Lung (tissue), 16 donors: ENCODE results near the gene ASTL. TPM values are rescaled to one million over a fixed set of nuclear protein-coding genes. Genes with fewer than 3 reads are reported as not detected.
A peak's percentile ranks its signal among the peaks of the same experiment; 100 is the strongest.

Source experiments
- ATAC-seq: fragments of 200-7000 bp; cut with Tn5 transposase; one replicate; pipeline ENCODE4 v1.9.1; 2020; ENCODE audit warnings: moderate number of reproducible peaks; ENCODE audit not compliant: insufficient read depth, low FRiP score
- DNase-seq, 3 donors: peaks; one replicate each; pipeline ENCODE4 v3.0.0-alpha.2; 2013 to 2017
- H3K27ac ChIP-seq, 2 donors: one replicate each; pipeline ENCODE4 v1.5.1; 2013; ENCODE audit warnings: mild to moderate bottlenecking in 2 of 2, moderate library complexity in 2 of 2, control low read depth in 1 of 2, inconsistent platforms in 1 of 2, low read depth in 1 of 2, low read length in 1 of 2
- H3K27me3 ChIP-seq, 3 donors: one replicate each; pipeline ENCODE4 v1.5.1; 2013; ENCODE audit warnings: low read length in 2 of 3; ENCODE audit not compliant: control insufficient read depth in 3 of 3, insufficient read depth in 3 of 3
- H3K36me3 ChIP-seq, 4 donors: one replicate each; pipeline ENCODE4 v1.5.1; 2013; ENCODE audit warnings: low read length in 4 of 4, mild to moderate bottlenecking in 1 of 4, moderate library complexity in 1 of 4; ENCODE audit not compliant: control insufficient read depth in 4 of 4, insufficient read depth in 4 of 4
- H3K4me1 ChIP-seq, 5 donors: one replicate each; pipeline ENCODE4 v1.5.1; 2013; ENCODE audit warnings: low read length in 5 of 5, mild to moderate bottlenecking in 2 of 5, moderate library complexity in 1 of 5; ENCODE audit not compliant: control insufficient read depth in 5 of 5, insufficient read depth in 5 of 5
- H3K4me3 ChIP-seq: one replicate; pipeline ENCODE4 v1.5.1; 2013; ENCODE audit warnings: mild to moderate bottlenecking, control low read depth, moderate library complexity
- H3K9ac ChIP-seq, 2 donors: one replicate each; pipeline ENCODE4 v1.5.1; 2013; ENCODE audit warnings: low read length in 2 of 2, control low read depth in 1 of 2; ENCODE audit not compliant: insufficient read depth in 1 of 2
- H3K9me3 ChIP-seq, 4 donors: one replicate each; pipeline ENCODE4 v1.5.1; 2013; ENCODE audit warnings: low read length in 3 of 4, mild to moderate bottlenecking in 1 of 4, moderate library complexity in 1 of 4; ENCODE audit not compliant: control insufficient read depth in 4 of 4, insufficient read depth in 3 of 4
- CTCF ChIP-seq: IDR thresholded peaks from 2 replicates; pipeline ENCODE4 v1.5.1; 2012; ENCODE audit warnings: mild to moderate bottlenecking; ENCODE audit errors: control extremely low read depth, extremely low read depth
- WGBS, 2 donors: extraction: QIAGEN DNeasy Blood & Tissue Kit; methylation state at CpG; one replicate each; pipeline ENCODE4 v1.1.7; 2013; 5-methylcytosine and 5-hydroxymethylcytosine counted together
- long read RNA-seq, 5 donors: transcript quantifications; one replicate each; lab custom pipeline, GENCODE V29; 2026
- polyA plus RNA-seq, 2 donors: library from polyadenylated mRNA; stranded (reverse); fragments of 200-250 nt; gene quantifications; one replicate each; pipeline ENCODE4 v1.2.1, GENCODE V29; 2013
- total RNA-seq, 2 donors: library from RNA; depleted of rRNA in 1 of 2; stranded (reverse); fragments of >200 nt in 1 of 2; gene quantifications; one replicate each; pipeline ENCODE4 v1.2.1, GENCODE V29; 2014 to 2021
- donor health status: control.
- donor health status: control.
- donor health status: Bipolar disorder and iron deficiency.
- donor health status: healthy.
- donor health status: DM: yes; HTN: yes; CAD: no.

ASTL gene
- total RNA-seq (not detected), polyA plus RNA-seq (under 1 TPM; 0.14 to 0.34 TPM)
- long read RNA-seq, donor 1, result 0 reads
- long read RNA-seq, donor 2, result 0 reads
- long read RNA-seq, donor 3, result 0 reads
- long read RNA-seq, donor 4, result 0 reads
- long read RNA-seq, donor 5, result 0 reads

- Histone ChIP-seq H3K4me3 (no peak within 1 kb of the TSS), H3K9ac (peak within 1 kb of the TSS in 1 of 2 donors; percentile 63), H3K27me3 (no peaks in the 10 kb centered on the region), H3K9me3 (no peaks in the 10 kb centered on the region), H3K4me1 (no peaks in the 10 kb centered on the region), H3K36me3 (no peaks in the 10 kb centered on the region), H3K27ac (no peak within 1 kb of the TSS)
- TF ChIP-seq CTCF, result peak; percentile 32
- ATAC-seq (peak; percentile 54), DNase-seq (peak; percentile 58 to 81 (median 80))
- WGBS, 2 donors, result 20 to 21% methylated on average over 16 to 17 of the region's 17 CpGs
These were observed at the start of gene ASTL for GRCh38 chr2:96138179-96139145. ASTL (minus strand) TSS chr2:96138502; CDS start chr2:96138436, 66 bp downstream.

- Histone ChIP-seq H3K27ac (peak overlapping the region in 1 of 2 donors; percentile 90), H3K36me3 (peaks cover 18 to 36% (median 27%) of the 10 kb centered on the region in 4 donors), H3K9me3 (no peaks in the 10 kb centered on the region), H3K27me3 (no peaks in the 10 kb centered on the region), H3K4me1 (peaks cover 0 to 5% (median 0%) of the 10 kb centered on the region in 5 donors), H3K4me3 (no peak overlapping the region), H3K9ac (no peak overlapping the region)
- 91 to 94% methylated on average over 5 of the region's 5 CpGs for WGBS, 2 donors
- TF ChIP-seq CTCF, result no peak
- DNase-seq (no peak), ATAC-seq (no peak)
These were observed 48.3 kb upstream of the ASTL start for GRCh38 chr2:96186562-96186961.

- Histone ChIP-seq H3K27me3 (no peaks in the 10 kb centered on the region), H3K9me3 (no peaks in the 10 kb centered on the region), H3K27ac (peak overlapping the region in 1 of 2 donors; percentile 90), H3K9ac (no peak overlapping the region), H3K36me3 (peaks cover 12 to 34% (median 23%) of the 10 kb centered on the region in 4 donors), H3K4me1 (no peaks in the 10 kb centered on the region), H3K4me3 (no peak overlapping the region)
- WGBS, 2 donors, result 85 to 88% methylated on average over 1 of the region's 1 CpG
- ATAC-seq, result no peak
- no peak for DNase-seq
- TF ChIP-seq CTCF, result no peak
These were observed 47.2 kb upstream of the ASTL start for GRCh38 chr2:96185516-96185915.
